GM18507 (cell line): ENCODE measurements around the gene LDLRAP1.

Source experiments
- DNase-seq: peaks from one replicate; pipeline ENCODE4 v3.0.0; 2011; ENCODE audit warnings: low read depth; ENCODE audit not compliant: insufficient read length; ENCODE audit errors: extremely low spot score
- FAIRE-seq: peaks from 2 replicates; lab custom pipeline; 2011; peaks lifted over from hg19 to GRCh38; lab: Jason Lieb, UNC

LDLRAP1 gene

DNA sequence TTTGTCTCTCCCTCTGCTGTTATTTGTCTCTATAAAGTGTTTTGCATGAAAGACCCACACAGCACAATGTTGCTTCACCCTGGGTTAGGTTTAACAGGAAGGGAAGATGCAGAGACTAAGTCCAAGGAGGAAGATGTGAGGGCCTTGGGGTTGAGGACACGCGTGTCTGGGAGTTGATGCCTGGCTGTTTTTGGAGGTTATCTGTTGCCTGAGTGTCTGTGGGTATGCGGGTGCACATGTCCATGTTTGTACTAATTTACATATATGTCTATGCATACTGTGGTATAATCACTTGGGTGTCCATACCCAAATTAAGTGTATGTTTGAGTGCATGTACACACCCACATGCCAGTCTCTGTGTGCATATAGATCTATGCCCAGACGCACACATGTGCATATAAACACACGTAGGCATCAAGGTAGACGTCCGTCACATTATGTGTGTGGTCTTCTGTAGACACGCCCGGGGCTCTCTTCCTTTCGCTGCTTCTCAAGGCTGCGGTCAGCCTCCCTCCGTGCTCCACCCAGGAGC lies 72.2 kb downstream of the LDLRAP1 start:
- DNase-seq (no peak), FAIRE-seq (no peak)

DNA sequence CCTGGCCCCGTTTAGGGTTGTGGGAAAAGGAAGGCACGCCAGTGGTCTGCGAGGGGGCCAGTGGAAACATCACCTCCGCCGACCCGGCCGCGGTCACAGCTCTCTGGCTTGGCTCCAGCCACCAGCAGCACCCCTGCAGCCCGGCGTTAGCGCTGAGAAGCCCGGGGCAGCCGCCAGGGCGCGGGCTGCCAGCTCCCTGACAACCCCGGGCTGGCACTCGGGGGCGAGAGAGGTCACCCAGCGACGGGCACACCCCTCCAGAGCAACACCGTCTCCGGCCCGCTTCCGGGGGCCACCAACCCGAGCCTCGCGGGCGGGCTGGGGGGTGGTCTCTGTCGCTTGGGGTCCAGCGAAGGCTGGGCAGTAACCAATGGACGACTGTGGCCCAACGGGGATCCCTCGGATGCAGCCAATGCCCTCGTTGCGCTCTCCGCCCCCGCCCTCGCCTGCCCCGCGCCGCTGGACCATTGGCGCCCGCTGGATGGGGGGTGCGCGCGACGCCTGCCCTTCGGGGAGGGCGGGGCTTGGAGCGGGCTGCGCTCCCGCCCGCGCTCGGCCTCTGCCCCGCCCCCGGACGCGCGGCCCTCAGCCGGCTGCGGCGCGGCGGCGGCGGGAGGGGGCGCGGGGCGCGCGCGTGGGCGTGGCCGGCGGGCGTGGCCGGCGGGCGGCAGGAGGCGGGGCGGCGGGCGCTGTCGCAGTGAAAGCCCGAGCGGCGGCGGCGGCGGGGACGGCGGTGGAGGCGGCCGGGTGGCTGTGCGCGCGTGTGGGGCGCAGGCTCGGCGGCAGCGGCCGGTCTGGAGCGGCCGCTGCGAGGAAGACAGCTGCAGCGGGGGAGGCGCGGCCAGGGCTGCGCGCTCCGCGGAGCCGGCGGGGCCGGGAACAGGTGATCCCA lies 72.9 kb downstream of the LDLRAP1 start, which contains the start of gene MAN1C1:
Gene MAN1C1, plus strand, starts transcription at position 697 of the 892 bp plus-strand sequence. CDS start 1,007 bp downstream, outside the sequence.
- FAIRE-seq (peak; percentile 62), DNase-seq (peak; percentile 90)

DNA sequence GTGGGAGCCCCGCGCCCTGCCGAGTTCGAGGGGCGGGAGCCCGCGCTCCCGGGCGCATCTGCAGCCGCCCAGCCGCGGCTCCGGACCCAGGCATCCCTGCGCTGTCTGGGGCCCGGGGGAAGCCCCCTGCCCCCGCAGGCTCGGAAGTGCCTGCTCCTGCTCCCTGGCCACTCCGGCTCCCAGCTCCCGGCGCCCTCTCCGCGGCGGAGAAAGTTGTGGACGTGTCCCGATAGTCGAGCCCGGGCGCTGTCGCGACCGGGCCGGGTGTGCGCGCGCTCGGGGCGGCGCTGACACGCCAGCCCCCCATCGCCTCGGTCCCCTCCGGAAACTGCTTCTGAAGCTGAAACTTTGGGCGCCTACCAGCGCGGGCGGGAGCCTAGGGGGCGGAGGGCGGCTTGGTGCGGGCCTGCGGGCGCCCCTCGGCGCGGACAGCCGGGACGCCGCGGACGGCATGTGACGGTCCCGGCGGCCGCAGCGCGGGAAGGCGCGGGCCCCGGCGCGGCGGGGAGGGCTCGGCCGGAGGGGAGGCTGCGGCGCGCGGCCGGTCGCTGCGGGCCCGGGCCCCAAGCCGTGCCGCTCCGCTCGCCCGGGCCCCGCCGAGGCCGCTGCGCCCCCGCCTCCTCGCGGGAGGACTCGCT lies 73.7 kb downstream of the LDLRAP1 start:
- no peak for FAIRE-seq

DNA sequence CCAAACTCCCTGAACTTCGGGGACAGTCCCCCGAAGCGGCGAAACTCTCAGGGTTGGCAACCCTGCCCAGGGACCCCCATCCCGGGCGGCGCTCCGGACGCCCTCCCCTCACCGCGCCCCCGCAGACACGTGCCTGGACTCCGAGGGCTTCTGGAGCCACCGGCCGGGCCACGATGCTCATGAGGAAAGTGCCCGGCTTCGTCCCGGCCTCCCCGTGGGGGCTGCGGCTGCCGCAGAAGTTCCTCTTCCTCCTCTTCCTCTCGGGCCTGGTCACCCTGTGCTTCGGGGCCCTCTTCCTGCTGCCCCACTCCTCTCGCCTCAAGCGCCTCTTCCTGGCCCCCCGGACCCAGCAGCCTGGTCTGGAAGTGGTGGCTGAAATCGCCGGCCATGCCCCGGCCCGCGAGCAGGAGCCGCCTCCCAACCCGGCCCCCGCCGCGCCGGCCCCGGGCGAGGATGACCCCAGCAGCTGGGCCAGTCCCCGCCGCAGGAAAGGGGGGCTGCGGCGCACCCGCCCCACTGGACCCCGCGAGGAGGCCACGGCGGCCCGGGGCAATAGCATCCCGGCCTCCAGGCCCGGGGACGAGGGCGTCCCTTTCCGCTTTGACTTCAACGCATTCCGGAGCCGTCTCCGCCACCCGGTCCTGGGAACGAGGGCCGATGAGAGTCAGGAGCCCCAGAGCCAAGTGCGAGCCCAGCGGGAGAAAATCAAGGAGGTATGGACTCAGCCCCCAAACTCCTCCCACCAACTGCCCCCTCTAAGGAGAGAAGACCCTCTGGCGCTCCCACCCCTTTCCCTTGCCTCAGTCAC lies 74.4 kb downstream of the LDLRAP1 start:
- FAIRE-seq = no peak
- no peak for DNase-seq

More for the DNA sequence above, 73.7 kb downstream of the LDLRAP1 start:
- no peak for DNase-seq

DNA sequence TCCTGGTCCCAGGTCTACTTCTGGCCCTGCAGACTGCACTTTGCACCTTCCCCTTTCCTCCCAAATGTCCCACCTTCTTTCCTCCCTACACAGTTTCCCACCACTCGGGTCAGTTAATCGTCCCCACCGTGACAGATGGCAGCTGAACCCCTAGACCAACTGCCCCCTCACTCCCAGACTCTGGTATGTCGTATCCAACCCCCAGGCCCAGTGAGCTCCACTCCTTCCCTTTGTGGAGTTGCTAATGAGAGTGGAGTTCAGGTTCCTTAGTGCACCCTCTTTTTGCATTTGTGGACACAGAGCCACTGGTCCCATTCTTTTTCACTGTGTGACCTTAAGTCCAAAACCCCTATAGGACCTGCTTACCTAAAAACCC lies 75.0 kb downstream of the LDLRAP1 start:
- FAIRE-seq (no peak), DNase-seq (no peak)
